WTC11 (cell line): ENCODE results near the gene SPATA9. TPM values are rescaled to one million over a fixed set of nuclear protein-coding genes. Genes with fewer than 3 reads are reported as not detected.
A peak's percentile ranks its signal among the peaks of the same experiment; 100 is the strongest.

Source experiments
- ATAC-seq: fragments of 200-7000 bp; cut with Tn5 transposase; 2 replicates; pipeline ENCODE4 v1.10.0; 2021; ENCODE audit warnings: mild to moderate bottlenecking, moderate library complexity
- CTCF ChIA-PET: fragments of 300-600 bp; sonication (Branson Sonifier 250); formaldehyde crosslinking; loops from one replicate; lab custom pipeline; 2021; ENCODE audit warnings: antibody characterized with exemption; lab: Charles Lee
- POLR2A ChIA-PET: fragments of 350-600 bp; sonication (Branson Sonifier 250); formaldehyde crosslinking; loops from one replicate; lab custom pipeline; 2021; ENCODE audit warnings: antibody characterized with exemption; lab: Charles Lee
- DNase-seq: peaks from one replicate; pipeline ENCODE4 v3.0.0; 2021; ENCODE audit warnings: low spot score
- H3K27ac Mint-ChIP-seq: 2 replicates; pipeline ENCODE4 v1.8.0; 2021; ENCODE audit warnings: mixed read lengths
- H3K27me3 Mint-ChIP-seq: 2 replicates; pipeline ENCODE4 v1.8.0; 2021; ENCODE audit warnings: low read depth, mild to moderate bottlenecking, moderate library complexity, mixed read lengths
- H3K36me3 Mint-ChIP-seq: 2 replicates; pipeline ENCODE4 v1.8.0; 2021; ENCODE audit warnings: mixed read lengths
- H3K4me1 Mint-ChIP-seq: 2 replicates; pipeline ENCODE4 v1.8.0; 2022; ENCODE audit warnings: mixed read lengths
- H3K4me3 Mint-ChIP-seq: 2 replicates; pipeline ENCODE4 v1.8.0; 2021; ENCODE audit warnings: mild to moderate bottlenecking, moderate library complexity, mixed read lengths
- H3K9me3 Mint-ChIP-seq: 2 replicates; pipeline ENCODE4 v1.8.0; 2021; ENCODE audit warnings: mixed read lengths
- CBFB ChIP-seq: sonication (generic); formaldehyde crosslinking; IDR thresholded peaks from 2 replicates; pipeline ENCODE4 v1.8.1; 2022; ENCODE audit warnings: mild to moderate bottlenecking, low read depth, missing genetic modification reagents
- ELF4 ChIP-seq: sonication (generic); formaldehyde crosslinking; IDR thresholded peaks from 2 replicates; pipeline ENCODE4 v1.8.1; 2022; ENCODE audit warnings: low read depth, mild to moderate bottlenecking, moderate library complexity, missing genetic modification reagents
- FOXK1 ChIP-seq: sonication (generic); formaldehyde crosslinking; IDR thresholded peaks from 2 replicates; pipeline ENCODE4 v1.8.0; 2022; ENCODE audit warnings: mild to moderate bottlenecking, moderate library complexity, missing genetic modification reagents
- GABPB1 ChIP-seq: sonication (generic); formaldehyde crosslinking; IDR thresholded peaks from 2 replicates; pipeline ENCODE4 v1.8.1; 2023; ENCODE audit warnings: mild to moderate bottlenecking, missing genetic modification reagents
- IRF2 ChIP-seq: sonication (generic); formaldehyde crosslinking; IDR thresholded peaks from 2 replicates; pipeline ENCODE4 v1.8.0; 2022; ENCODE audit warnings: low read depth, missing genetic modification reagents, borderline replicate concordance
- MYBL2 ChIP-seq: sonication (generic); formaldehyde crosslinking; IDR thresholded peaks from 2 replicates; pipeline ENCODE4 v1.8.1; 2023; ENCODE audit warnings: mild to moderate bottlenecking, moderate library complexity, missing genetic modification reagents
- NR1H2 ChIP-seq: sonication (generic); formaldehyde crosslinking; IDR thresholded peaks from 2 replicates; pipeline ENCODE4 v1.9.0; 2021; ENCODE audit warnings: mild to moderate bottlenecking, moderate library complexity, missing genetic modification reagents
- USF1 ChIP-seq: sonication (generic); formaldehyde crosslinking; IDR thresholded peaks from 2 replicates; pipeline ENCODE4 v1.8.0; 2022; ENCODE audit warnings: mild to moderate bottlenecking, missing genetic modification reagents
- USF2 ChIP-seq: sonication (generic); formaldehyde crosslinking; IDR thresholded peaks from 2 replicates; pipeline ENCODE4 v1.8.1; 2023; ENCODE audit warnings: mild to moderate bottlenecking, missing genetic modification reagents, moderate library complexity
- ZNF121 ChIP-seq: sonication (generic); formaldehyde crosslinking; IDR thresholded peaks from 2 replicates; pipeline ENCODE4 v1.8.0; 2023; ENCODE audit warnings: missing genetic modification reagents
- ZNF416 ChIP-seq: fragments of 250-450 bp; sonication (Bioruptor Pico); IDR thresholded peaks from 2 replicates; pipeline ENCODE4 v1.9.0; 2021; ENCODE audit warnings: mild to moderate bottlenecking, inconsistent platforms
- ZNF671 ChIP-seq: fragments of 250-450 bp; sonication (Bioruptor Pico); IDR thresholded peaks from 2 replicates; pipeline ENCODE4 v1.8.0; 2021; ENCODE audit warnings: mild to moderate bottlenecking
- ZSCAN18 ChIP-seq: fragments of 250-450 bp; sonication (Bioruptor Pico); IDR thresholded peaks from 2 replicates; pipeline ENCODE4 v2.1.2; 2022; ENCODE audit warnings: mild to moderate bottlenecking, moderate library complexity
- total RNA-seq: library from RNA; stranded (reverse); gene quantifications from 3 replicates; pipeline ENCODE4 v1.2.3, GENCODE V29; 2021
- TF ChIP-seq, protein P1 (sequence below): fragments of 200-600 bp; IDR thresholded peaks from 2 replicates; pipeline ENCODE4 v1.8.0; 2022; ENCODE audit warnings: antibody characterized with exemption
- TF ChIP-seq, protein P2 (sequence below): sonication (generic); formaldehyde crosslinking; IDR thresholded peaks from 2 replicates; pipeline ENCODE4 v1.8.1; 2022; ENCODE audit warnings: mild to moderate bottlenecking, moderate library complexity, missing genetic modification reagents
- TF ChIP-seq, protein P3 (sequence below): fragments of 250-450 bp; sonication (Bioruptor Pico); conservative IDR thresholded peaks from 2 replicates; pipeline ENCODE4 v1.9.0; 2021; ENCODE audit warnings: mild to moderate bottlenecking

The SPATA9 gene
- total RNA-seq, 1 experiment from 2014 or later = not detected

DNA sequence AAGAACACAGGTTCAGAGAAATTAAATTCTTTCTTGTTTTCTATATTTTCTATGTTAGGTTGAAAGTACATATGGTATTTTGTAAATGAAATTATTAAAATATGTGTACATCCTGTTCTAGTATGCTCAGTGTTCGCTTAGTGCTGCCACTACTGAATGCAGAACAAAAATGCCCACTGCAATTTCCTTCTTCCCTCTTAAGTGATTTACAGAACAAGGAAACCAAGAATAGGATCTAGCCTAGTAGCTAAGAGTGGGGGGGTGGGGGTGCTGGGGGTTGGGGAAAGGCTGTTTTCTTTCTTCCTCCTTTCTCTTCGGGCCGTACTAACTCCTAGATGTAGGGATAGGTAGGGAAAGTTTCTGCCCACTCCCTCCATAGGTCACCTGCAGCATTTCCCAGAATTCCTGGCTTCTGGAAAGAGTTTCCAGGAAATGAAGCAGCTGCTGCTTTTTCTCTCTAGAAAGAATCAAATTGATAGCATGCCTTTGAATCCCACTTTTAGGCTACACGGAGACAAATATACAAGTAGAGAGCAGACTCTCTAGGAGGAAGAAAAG, 15.7 kb downstream of the SPATA9 start (continued):
- TF ChIP-seq USF1 (CRISPR knock-in tag) (no peak), USF2 (CRISPR knock-in tag) (no peak), ELF4 (CRISPR knock-in tag) (no peak), IRF2 (no peak), ZSCAN18 (no peak)
- TF ChIP-seq, all 79 proteins: peak for 0

DNA sequence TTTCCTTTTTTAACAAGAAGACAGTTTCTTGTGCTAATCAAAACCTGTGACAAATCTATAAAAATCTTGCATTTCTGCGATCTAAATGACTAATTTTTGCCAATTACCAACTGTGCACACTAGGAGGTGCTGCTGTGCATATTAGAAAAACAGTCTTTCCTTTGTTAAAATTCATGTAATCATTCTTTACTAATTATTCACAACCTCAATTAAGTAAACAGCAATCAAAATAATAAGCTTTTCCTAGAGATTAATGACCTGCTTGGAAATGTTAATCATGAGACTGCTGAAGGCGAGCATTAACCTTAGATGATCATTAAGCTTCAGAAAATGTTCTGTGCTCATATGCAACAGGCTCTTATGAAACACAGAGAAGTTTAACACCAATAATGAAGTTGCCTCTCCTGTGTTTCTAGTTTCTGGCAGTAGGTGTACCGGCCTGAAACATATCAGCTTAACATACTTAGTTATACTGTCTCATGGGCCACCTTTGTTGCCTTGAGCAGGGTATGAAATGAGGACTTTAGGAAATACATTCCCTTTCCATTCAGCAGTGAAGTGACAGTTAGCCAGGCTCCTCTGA, 18.5 kb downstream of the SPATA9 start:
- ChIA-PET POLR2A (no interaction called here), CTCF (interaction anchor here (0.6 to 1.0 kb wide), 6 partner anchors 13 to 430 kb away, joined by 3 to 4 read pairs (median 3); partner anchors contain the start of gene RHOBTB3)
- 0 out of 2 replicates have a peak, but pooled peaks cover 3% of the 10 kb centered on the region for H3K4me1 Mint-ChIP-seq
- H3K27ac Mint-ChIP-seq = no peak overlapping the region
- no peak overlapping the region for H3K4me3 Mint-ChIP-seq
- no peaks in the 10 kb centered on the region for H3K36me3 Mint-ChIP-seq
- TF ChIP-seq CBFB (CRISPR knock-in tag) = no peak
- TF ChIP-seq, protein P1, sequence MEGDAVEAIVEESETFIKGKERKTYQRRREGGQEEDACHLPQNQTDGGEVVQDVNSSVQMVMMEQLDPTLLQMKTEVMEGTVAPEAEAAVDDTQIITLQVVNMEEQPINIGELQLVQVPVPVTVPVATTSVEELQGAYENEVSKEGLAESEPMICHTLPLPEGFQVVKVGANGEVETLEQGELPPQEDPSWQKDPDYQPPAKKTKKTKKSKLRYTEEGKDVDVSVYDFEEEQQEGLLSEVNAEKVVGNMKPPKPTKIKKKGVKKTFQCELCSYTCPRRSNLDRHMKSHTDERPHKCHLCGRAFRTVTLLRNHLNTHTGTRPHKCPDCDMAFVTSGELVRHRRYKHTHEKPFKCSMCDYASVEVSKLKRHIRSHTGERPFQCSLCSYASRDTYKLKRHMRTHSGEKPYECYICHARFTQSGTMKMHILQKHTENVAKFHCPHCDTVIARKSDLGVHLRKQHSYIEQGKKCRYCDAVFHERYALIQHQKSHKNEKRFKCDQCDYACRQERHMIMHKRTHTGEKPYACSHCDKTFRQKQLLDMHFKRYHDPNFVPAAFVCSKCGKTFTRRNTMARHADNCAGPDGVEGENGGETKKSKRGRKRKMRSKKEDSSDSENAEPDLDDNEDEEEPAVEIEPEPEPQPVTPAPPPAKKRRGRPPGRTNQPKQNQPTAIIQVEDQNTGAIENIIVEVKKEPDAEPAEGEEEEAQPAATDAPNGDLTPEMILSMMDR = peak; percentile 10; the same call in 1 of the 2 replicates
- ATAC-seq (no peak), DNase-seq (no peak)
- H3K9me3 Mint-ChIP-seq = no peaks in the 10 kb centered on the region
- H3K27me3 Mint-ChIP-seq = no peaks in the 10 kb centered on the region; the same call in 1 of the 2 replicates

DNA sequence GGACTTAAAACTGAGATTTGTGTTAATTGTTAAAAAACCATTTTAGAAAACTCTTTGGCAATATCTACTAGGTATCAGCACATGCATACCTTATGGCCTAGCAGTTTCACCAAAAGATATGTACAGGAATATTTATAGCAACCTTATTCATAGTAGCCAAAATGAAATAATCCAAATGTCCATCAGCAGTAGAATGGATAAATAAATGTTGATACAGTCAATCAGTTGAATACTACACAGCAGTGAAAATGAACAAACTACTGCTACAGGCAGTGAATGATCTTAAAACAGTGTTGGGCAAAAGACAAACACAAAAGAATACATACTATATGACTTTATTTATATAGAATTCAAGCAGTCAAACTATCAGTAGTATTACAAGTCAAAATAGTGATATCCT, 19.8 kb downstream of the SPATA9 start:
- Mint-ChIP-seq H3K9me3 (no peaks in the 10 kb centered on the region), H3K27ac (no peak overlapping the region), H3K4me3 (no peak overlapping the region), H3K27me3 (no peaks in the 10 kb centered on the region; the same call in 1 of the 2 replicates), H3K36me3 (no peaks in the 10 kb centered on the region), H3K4me1 (0 out of 2 replicates have a peak, but pooled peaks cover 3% of the 10 kb centered on the region)
- no peak for ATAC-seq
- DNase-seq = no peak
- ChIA-PET POLR2A (no interaction called here), CTCF (no interaction called here)
- TF ChIP-seq, protein P2, sequence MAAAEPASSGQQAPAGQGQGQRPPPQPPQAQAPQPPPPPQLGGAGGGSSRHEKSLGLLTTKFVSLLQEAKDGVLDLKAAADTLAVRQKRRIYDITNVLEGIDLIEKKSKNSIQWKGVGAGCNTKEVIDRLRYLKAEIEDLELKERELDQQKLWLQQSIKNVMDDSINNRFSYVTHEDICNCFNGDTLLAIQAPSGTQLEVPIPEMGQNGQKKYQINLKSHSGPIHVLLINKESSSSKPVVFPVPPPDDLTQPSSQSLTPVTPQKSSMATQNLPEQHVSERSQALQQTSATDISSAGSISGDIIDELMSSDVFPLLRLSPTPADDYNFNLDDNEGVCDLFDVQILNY (CRISPR knock-in tag) = no peak
- TF ChIP-seq ZNF671 (CRISPR knock-in tag) (no peak), IRF2 (no peak), ZNF416 (CRISPR knock-in tag) (no peak), NR1H2 (CRISPR knock-in tag) (no peak), USF2 (CRISPR knock-in tag) (no peak), GABPB1 (no peak), ZNF121 (CRISPR knock-in tag) (no peak), FOXK1 (CRISPR knock-in tag) (no peak), MYBL2 (CRISPR knock-in tag) (no peak)
- TF ChIP-seq, protein P3, sequence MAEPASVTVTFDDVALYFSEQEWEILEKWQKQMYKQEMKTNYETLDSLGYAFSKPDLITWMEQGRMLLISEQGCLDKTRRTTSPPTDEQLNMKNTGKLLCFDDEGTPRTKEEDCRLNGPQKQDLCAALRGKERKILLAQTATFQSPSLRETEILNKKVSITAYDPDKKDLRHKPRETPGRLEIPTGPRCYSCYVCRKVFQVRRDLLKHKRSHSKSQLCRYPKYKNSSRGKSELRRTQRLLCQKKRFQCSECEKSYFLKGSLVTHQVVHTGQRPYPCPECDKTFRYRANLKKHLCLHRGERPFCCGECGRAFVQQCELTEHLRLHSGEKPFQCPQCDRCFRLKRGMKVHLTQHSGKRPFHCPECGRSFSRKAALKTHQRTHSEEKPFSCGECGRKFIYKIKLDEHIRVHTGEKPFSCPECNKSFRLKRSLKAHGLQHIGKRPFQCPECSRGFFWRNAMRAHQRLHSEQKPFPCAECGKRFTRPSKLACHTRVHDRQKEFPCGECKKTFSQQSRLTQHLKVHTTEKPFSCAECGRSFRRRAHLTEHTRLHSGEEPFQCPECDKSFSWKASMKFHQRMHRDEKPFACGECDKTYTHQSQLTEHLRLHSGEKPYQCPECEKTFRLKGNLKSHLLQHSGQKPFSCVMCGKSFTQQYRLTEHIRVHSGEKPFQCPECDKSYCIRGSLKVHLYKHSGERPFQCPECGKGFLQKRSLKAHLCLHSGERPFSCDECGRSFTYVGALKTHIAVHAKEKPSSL (CRISPR knock-in tag) = no peak
